Transverse colon (tissue), 4 donors: ENCODE data around the gene GPATCH3.
A peak's percentile ranks its signal among the peaks of the same experiment; 100 is the strongest.
"Not testable (repeated sequence)": the region's sequence is repeated elsewhere in the genome, so short reads cannot be mapped to it uniquely, and the experiment has no call there.

Experiments
- POLR2A ChIP-seq: fragments of 450-650 bp; IDR thresholded peaks from one replicate; pipeline ENCODE4 v1.6.1; 2016; ENCODE audit warnings: antibody characterized with exemption, mild to moderate bottlenecking, moderate library complexity
- POLR2AphosphoS5 ChIP-seq, 3 donors: sonication (generic); formaldehyde crosslinking; IDR thresholded peaks; one replicate each; pipeline ENCODE4 v1.6.1; 2016; ENCODE audit warnings: antibody characterized with exemption in 3 of 3
- TF ChIP-seq, protein P1 (sequence below), 5 experiments: fragments of 200-600 bp in 3 of 5; fragments of 450-650 bp in 2 of 5; sonication (generic) in 3 of 5; IDR thresholded peaks; 1 replicate in 2 of 5; 2 replicates in 3 of 5; pipeline ENCODE4 v1.5.1; 2016 to 2017; ENCODE audit warnings: antibody characterized with exemption in 5 of 5, inconsistent platforms in 3 of 5, mild to moderate bottlenecking in 2 of 5, moderate library complexity in 1 of 5

DNA sequence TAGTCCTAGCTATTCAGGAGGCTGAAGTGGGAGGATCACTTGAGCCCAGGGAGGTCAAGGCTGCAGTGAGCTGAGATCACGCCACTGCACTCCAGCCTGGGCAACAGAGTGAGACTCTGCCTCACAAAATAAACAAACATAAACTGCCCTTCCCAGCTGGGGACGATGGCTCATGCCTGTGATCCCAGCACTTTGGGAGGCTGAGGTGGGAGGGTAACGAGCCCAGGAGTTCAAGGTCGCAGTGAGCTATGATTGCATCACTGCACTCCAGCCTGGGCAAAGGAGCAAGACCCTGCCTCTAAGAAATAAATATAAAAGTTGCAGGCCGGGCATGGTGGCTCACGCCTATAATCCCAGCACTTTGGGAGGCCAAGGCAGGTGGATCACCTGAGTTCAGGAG lies 18.7 kb downstream of the GPATCH3 start:
- TF ChIP-seq, protein P1, sequence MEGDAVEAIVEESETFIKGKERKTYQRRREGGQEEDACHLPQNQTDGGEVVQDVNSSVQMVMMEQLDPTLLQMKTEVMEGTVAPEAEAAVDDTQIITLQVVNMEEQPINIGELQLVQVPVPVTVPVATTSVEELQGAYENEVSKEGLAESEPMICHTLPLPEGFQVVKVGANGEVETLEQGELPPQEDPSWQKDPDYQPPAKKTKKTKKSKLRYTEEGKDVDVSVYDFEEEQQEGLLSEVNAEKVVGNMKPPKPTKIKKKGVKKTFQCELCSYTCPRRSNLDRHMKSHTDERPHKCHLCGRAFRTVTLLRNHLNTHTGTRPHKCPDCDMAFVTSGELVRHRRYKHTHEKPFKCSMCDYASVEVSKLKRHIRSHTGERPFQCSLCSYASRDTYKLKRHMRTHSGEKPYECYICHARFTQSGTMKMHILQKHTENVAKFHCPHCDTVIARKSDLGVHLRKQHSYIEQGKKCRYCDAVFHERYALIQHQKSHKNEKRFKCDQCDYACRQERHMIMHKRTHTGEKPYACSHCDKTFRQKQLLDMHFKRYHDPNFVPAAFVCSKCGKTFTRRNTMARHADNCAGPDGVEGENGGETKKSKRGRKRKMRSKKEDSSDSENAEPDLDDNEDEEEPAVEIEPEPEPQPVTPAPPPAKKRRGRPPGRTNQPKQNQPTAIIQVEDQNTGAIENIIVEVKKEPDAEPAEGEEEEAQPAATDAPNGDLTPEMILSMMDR (IDR thresholded peaks at IDR 0.05) = not testable (repeated sequence)
- peak in 1 of 3 donors; percentile 25 for TF ChIP-seq POLR2AphosphoS5 (IDR thresholded peaks at IDR 0.05)
- TF ChIP-seq POLR2A = not testable (repeated sequence)
